NCI-H526 (cell line): ENCODE results near the gene SLC25A25.

ENCODE experiments used
- DNase-seq, 2 experiments: peaks; one replicate each; lab custom pipeline; 2025; lab: John Stamatoyannopoulos, UW

The SLC25A25 gene

DNA sequence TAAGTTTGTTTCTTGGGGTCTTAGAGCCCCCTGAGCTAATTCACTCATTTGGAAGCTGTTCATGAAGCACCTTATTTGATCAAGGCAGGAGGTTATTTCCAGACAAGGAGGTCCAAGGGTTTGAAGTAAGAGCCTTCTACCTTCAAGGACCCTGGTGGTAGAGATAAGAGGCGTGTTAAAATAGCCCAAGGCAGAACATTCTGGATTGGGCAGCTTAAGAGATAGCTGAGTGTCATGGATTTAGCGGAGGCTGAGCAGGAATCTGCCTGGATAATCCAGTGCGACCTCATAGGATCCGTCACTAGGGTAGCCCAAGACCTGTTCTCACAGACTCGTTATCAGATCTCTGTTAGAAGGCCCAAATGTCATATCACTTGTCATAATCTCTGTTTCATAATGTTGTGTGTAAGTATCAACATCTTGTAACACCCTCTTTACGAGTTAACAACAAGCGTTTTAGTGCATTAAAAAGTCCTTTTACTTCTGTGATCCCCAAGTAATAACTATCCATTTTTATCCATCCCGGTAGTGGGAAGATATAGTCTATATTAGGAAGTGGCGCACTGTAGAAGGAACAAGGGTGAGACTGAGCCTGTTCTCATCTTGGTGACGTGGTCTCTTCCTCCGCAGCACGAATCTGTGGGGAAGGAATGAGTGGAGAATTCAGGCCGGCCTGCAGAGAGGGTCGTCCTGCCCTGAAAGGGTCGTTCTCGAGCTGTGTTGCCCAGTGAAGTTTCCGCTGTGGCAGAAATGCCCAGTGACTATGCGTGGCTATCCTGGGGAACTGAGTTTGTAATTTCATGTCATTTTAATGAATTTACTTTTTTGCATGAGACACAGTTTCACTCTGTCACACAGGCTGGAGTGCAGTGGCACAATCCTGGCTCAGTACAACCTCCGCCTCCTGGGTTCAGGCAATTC lies 28.8 kb downstream of the SLC25A25 start:
- DNase-seq, result no peak

DNA sequence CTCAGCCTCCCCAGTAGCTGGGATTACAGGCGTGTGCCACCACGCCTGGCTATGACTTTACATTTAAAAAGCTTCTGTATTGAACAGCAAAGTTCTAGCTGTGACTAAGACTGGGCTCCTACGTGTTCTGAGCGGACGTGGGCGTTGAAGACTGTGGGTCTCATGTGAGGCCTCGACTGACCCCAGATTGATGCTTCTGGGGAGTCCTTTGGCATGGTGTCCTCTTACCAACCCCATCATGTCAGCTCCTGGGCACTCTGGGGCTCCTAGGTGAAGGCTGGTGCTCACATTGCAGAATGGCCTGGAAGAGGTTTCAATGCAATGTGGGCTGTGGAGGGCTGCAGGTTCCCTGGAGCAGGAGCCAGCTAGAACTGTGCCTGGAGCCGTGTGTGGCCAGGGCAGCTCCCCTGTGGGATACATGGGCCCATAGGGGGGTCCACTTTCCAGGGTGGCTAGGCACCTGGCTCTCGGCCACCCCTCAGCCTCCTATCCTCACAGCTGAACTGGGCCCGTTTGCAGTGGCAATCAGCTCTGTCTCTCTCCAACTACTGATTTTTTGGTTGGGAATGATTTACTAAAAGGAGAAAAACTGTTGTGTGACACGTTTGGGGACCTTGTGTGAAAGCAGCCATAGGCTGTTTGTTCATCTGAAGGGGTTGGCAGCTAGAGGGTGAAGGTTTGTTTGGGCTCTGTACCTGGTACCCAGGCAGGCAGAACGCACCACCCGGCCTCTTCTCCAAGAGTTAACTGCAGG lies 29.7 kb downstream of the SLC25A25 start:
- DNase-seq, result no peak

DNA sequence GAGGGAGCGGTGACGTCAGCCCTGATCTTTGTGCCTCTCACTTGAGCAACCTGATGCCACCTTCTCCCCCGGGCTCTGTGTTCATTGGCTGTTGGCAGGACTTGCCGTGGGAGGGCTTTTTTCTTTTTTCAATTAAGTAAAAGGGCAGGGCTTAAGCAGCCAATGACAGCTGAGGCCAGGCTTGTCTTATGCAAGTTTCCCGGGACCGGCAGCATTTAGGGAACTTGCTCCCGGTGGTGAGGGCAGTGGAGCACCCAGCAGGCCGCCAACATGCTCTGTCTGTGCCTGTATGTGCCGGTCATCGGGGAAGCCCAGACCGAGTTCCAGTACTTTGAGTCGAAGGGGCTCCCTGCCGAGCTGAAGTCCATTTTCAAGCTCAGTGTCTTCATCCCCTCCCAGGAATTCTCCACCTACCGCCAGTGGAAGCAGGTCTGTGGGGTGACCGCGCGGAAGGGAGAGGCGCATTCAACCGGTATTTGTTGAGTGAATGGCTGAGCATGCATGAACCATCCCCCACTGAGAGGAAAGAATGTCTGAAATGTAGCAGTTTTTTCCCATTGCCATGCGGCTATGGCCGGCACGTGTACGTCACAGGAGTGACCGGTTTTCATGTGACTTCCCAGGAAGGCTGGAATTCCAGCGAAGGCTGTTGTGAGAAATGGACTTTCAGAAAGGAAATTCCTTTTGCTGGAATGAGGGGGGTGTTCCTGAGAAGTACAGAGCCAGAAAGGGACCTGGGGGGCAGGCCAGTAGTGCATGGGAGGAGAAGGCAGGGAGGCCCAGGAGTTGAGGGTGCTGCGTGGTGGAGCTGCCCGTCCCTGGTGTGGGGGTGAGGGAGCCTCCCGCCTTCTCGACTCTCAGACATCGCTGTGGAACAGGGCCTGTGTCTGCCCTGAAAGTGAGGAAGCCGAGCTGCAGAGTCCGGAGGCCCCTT lies 30.5 kb downstream of the SLC25A25 start:
- peak; percentile 71 to 88 for DNase-seq

DNA sequence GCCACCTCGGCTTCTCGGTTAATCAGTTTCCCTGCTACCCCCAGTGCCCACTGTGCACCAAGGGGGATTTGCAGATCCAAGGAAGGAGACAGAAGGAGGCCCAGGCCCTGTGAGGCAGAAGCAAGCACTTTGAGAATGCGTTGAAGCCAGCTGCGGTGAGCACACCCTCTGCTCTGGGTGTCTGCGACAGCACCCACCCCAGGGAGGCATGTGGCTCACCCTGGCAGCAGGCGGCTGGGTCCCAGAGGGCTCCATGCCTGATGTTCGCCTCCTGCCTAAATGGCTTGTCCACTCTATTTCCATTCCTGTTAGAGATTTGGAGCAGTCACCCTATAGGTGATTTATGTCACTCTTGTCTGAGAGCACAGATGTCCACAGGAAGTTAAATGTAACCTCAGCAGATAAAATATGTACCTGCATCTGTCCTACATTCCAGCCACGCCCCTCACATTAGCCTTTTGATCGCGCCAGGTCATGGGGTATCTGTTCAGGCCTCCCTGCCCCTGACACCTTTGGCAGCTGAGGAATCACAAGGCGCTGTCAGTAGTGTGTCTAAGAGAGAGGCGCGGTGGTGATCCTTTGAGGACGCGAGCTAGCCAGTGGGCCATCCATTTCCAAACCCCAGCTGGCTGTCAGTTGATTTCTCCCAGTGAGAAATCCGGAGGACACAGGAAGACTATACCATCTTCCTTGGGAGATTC lies 31.3 kb downstream of the SLC25A25 start:
- DNase-seq, result no peak

DNA sequence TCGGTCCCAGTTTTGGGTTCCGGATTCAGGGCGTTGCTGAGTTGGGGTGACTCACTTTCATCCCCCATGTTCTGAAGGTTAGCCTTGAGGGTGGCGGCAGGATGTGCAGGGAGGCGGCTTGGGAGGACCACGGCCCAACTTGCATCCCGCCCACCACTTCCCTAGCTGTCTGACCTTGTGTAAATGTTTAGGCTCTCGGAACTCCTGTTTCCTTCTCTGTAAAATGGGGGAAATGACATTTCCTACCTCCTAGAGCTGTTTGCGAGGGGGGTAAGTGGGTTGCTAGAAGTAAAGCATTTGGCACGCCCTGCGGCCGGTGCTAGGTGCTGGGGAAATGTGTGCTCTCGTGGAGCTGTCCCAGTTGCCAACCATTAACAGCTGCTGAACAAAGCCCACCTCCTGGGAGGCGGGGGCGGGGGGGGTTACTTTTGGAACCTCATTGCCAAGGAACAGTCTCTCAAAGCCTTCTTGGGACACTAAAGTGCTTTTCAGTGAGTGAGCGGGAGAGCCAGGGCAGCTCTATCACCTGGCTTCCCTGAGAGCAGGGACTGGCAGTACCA lies 32.0 kb downstream of the SLC25A25 start:
- DNase-seq, result no peak

DNA sequence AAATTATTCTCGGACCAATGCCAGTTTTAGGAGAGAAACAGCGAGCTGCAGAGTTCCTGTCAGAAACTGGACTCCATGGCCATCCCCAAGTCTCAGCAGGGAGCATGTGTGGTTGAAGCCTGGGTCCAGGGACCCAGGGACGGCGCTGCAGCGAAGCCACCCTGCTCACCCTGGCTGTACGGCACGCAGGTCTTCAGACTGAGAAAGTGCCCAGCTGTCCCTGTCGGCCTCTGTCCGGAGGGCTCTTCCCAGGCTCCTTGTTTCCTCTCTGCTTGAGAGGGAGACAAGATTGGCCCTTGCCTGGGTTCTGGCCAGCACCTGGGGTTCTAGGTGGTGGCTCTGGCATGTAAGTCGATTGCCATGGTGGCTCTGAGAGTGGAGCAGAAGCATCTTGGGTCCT lies 32.5 kb downstream of the SLC25A25 start:
- DNase-seq, result no peak

DNA sequence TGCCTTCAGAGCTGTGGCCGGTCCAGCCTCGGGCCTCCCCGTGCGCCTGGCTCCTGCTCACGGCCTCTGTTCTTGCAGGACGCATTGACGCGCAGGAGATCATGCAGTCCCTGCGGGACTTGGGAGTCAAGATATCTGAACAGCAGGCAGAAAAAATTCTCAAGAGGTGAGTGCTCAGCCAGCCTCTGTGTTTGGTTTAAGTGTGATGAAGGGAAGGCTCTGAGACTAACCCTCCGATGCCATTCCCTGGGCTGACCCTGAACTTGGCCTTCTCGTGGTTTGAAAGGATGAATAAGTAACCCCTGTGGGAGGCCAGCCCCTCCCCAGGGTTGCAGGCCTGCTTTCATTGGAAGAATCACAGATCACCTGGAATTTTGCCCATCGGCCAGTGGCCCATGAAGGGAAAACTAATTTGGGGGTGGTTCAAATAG lies 33.2 kb downstream of the SLC25A25 start:
- DNase-seq, result no peak

DNA sequence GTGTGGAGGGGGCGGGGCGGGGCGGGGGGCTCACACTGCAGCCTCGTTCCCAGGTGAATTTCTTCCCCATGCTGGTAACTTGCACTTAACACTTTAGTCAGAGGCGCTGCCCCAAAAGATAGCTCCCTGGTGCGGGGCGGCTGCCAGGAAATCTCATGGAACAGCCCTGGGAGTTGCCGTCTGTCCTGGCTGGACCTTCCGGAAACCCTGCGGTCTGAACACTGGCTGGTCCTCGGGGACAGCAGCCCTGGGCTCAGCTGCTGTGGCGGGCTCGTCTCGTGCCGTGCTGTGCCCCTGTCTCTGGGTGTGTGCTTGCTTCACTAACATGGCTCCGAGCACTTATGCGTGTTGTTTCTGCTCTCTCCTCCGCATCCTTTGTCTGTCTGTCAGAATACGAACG lies 33.7 kb downstream of the SLC25A25 start:
- DNase-seq, result no peak

DNA sequence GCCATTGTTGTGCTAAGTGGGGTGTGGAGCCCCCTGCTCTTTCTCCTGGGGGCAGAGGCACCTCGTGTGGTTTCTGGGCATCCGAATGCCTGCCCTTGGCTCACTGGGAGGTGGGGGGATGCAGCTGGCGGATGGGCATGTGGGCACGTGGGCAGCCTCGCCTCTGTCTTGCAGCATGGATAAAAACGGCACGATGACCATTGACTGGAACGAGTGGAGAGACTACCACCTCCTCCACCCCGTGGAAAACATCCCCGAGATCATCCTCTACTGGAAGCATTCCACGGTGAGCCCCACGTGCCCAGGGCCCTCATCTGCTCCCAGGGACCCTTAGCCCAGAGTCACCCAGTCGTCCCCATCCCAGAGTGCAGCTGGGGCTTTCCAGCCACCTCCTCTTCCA lies 34.2 kb downstream of the SLC25A25 start:
- no peak for DNase-seq

DNA sequence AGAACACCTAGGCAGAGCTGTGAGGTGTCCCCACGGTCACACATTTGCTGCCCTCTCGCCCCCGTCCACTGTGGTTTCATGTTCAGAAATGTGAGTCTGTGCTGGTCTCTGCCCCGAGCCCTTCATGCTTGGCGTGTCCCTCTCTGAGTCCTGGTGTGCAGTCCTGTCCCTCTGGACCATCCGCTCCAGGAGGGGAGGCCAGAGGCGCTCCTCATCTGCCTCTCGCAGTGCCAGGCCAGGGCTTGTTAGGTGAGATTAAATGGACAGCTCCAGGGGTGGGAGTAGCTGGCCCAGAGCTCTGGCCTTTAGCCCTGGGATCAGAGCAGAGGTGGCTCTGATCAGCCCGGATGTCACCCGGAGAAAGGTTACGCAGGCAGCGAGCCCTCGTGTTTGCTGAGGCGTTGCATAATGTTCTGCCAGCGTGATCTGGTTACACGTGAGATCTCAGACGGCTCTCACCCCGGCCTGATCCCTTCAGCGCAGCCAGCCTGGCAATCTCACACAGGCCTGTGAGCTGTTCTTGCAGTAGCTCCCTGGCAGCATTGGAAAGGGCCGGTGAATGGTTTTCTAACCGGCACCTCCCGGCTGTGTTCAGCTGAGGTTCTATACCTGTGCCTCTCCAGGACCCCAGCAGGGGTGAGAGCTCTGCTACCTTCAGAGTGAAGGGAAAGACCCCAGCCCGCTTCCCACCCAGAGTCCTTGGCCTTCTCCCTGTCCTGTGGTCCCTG lies 35.0 kb downstream of the SLC25A25 start:
- no peak for DNase-seq

DNA sequence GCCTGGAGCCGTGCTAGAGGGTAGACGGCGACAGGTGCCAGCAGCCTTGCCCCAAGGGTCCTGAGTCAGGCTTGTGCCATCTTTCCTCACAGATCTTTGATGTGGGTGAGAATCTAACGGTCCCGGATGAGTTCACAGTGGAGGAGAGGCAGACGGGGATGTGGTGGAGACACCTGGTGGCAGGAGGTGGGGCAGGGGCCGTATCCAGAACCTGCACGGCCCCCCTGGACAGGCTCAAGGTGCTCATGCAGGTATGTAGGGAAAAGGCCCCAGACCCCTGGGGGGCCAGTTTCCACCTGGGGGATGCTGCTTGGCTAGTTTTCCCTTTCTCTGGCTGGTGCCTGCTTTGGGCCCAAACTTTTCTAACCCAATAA lies 35.5 kb downstream of the SLC25A25 start:
- DNase-seq, result peak in 1 of 2 experiments; percentile 10

DNA sequence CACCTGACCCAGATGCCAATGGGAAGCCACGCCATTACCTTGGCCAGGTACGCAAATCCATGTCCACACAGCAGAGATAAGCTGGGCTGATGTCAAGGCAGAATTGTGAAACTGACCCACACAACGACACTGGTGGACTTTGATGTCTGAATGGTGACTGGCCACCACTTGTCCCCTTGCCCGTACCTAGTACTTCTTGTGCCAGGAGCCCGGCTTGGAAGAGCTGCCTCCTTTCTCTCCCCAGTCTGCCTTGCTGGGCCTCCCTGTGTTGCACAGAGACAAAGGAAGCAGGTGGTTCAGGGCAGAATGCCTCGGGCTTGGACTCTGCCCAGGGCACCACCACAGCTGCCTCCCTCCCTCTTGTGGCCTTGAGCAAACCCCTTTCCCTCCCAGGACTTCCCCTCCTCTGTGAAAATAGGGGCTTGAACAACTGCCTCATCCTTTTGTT lies 36.2 kb downstream of the SLC25A25 start:
- DNase-seq, result peak in 1 of 2 experiments; percentile 21

DNA sequence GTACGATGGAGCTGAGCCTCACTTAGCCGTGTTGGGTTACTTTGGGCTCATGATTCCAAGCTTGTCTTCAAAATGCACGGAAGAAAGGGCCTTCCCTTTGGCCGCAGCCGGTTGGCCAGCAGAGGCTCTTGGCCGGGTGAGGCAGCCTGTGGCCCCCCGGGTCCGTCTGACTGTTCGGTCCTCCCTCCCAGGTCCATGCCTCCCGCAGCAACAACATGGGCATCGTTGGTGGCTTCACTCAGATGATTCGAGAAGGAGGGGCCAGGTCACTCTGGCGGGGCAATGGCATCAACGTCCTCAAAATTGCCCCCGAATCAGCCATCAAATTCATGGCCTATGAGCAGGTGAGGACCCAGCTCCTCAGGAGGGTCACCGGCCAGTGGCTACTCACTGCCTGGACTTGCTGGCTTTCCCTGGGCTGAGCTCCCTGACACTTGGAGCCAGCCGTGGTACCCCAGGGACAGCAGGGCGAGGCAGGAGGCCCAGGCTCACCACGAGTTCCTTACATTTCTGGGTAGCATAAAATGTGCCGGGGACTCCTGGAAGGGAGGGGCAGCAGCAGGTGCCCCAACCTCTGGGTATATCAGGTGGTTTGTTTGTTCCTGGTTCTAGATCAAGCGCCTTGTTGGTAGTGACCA lies 37.6 kb downstream of the SLC25A25 start:
- no peak for DNase-seq

DNA sequence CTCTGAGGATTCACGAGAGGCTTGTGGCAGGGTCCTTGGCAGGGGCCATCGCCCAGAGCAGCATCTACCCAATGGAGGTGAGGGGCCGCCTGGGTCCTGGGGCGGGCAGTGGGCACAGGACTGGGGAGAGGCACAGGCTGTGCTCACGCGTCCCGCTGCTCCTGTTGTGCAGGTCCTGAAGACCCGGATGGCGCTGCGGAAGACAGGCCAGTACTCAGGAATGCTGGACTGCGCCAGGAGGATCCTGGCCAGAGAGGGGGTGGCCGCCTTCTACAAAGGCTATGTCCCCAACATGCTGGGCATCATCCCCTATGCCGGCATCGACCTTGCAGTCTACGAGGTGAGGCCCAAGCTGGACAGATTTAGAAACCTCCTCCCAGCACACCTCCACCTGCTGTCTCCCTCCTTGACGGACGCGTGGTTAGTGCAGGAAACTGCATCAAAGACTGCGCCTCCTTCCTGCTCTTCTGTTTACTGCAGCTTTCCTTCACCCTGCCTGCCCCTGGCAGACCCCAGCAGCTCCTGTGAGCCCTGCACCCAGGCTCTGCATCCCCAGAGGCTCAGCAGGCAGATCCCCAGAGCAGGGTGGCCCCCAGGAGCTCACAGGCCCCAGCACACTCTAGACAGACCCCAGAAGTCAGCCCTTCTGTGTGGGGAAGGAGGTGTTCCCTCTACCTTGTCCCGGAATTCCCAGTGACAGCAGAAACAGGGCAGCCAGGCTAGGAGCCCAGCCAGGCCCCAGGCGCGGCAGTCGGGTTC lies 38.3 kb downstream of the SLC25A25 start:
- no peak for DNase-seq

DNA sequence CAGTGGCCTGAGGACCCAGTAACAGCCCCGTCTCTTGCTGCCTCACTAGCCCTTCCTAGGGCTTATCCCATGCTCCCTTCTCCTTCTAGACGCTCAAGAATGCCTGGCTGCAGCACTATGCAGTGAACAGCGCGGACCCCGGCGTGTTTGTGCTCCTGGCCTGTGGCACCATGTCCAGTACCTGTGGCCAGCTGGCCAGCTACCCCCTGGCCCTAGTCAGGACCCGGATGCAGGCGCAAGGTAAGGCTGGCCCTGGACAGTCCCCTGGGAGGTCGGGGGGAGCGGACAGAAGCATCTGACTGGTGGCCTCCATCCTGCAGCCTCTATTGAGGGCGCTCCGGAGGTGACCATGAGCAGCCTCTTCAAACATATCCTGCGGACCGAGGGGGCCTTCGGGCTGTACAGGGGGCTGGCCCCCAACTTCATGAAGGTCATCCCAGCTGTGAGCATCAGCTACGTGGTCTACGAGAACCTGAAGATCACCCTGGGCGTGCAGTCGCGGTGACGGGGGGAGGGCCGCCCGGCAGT lies 39.0 kb downstream of the SLC25A25 start:
- no peak for DNase-seq

DNA sequence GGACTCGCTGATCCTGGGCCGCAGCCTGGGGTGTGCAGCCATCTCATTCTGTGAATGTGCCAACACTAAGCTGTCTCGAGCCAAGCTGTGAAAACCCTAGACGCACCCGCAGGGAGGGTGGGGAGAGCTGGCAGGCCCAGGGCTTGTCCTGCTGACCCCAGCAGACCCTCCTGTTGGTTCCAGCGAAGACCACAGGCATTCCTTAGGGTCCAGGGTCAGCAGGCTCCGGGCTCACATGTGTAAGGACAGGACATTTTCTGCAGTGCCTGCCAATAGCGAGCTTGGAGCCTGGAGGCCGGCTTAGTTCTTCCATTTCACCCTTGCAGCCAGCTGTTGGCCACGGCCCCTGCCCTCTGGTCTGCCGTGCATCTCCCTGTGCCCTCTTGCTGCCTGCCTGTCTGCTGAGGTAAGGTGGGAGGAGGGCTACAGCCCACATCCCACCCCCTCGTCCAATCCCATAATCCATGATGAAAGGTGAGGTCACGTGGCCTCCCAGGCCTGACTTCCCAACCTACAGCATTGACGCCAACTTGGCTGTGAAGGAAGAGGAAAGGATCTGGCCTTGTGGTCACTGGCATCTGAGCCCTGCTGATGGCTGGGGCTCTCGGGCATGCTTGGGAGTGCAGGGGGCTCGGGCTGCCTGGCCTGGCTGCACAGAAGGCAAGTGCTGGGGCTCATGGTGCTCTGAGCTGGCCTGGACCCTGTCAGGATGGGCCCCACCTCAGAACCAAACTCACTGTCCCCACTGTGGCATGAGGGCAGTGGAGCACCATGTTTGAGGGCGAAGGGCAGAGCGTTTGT lies 39.6 kb downstream of the SLC25A25 start:
- no peak for DNase-seq

DNA sequence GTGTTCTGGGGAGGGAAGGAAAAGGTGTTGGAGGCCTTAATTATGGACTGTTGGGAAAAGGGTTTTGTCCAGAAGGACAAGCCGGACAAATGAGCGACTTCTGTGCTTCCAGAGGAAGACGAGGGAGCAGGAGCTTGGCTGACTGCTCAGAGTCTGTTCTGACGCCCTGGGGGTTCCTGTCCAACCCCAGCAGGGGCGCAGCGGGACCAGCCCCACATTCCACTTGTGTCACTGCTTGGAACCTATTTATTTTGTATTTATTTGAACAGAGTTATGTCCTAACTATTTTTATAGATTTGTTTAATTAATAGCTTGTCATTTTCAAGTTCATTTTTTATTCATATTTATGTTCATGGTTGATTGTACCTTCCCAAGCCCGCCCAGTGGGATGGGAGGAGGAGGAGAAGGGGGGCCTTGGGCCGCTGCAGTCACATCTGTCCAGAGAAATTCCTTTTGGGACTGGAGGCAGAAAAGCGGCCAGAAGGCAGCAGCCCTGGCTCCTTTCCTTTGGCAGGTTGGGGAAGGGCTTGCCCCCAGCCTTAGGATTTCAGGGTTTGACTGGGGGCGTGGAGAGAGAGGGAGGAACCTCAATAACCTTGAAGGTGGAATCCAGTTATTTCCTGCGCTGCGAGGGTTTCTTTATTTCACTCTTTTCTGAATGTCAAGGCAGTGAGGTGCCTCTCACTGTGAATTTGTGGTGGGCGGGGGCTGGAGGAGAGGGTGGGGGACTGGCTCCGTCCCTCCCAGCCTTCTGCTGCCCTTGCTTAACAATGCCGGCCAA lies 40.4 kb downstream of the SLC25A25 start:
- no peak for DNase-seq
